Endothelial cell of umbilical vein (primary cell): ENCODE data around the gene HEYL. TPM values are rescaled to one million over a fixed set of nuclear protein-coding genes. Genes with fewer than 3 reads are reported as not detected.

Experiments used
- BruUV-seq: library from RNA; stranded (reverse); fragments of 400-500 nt; replicated peaks from 2 replicates; lab custom pipeline; 2021; lab: Mats Ljungman, UMichigan
- CTCF ChIA-PET: fragments of 300-600, 350-600 bp; sonication (Branson Sonifier 250); formaldehyde crosslinking; loops from one replicate; lab custom pipeline; 2021; ENCODE audit warnings: antibody characterized with exemption, inconsistent platforms; lab: Charles Lee
- POLR2A ChIA-PET: fragments of 300-600, 350-600 bp; sonication (Branson Sonifier 250); formaldehyde crosslinking; loops from one replicate; lab custom pipeline; 2021; ENCODE audit warnings: antibody characterized with exemption, inconsistent platforms; lab: Charles Lee
- DNase-seq: peaks from one replicate; pipeline ENCODE4 v3.0.0-alpha.2; 2011; ENCODE audit warnings: low read depth, low spot score
- FAIRE-seq: peaks from 2 replicates; lab custom pipeline; 2011; peaks lifted over from hg19 to GRCh38; lab: Jason Lieb, UNC
- H2AFZ ChIP-seq: 2 replicates; pipeline ENCODE4 v1.6.0; 2012; ENCODE audit warnings: low read depth, low read length, control low read depth, inconsistent platforms
- H3K27ac ChIP-seq: 2 replicates; pipeline ENCODE4 v1.5.1; 2011; ENCODE audit warnings: low read depth, mild to moderate bottlenecking, control low read depth, low read length, moderate library complexity; ENCODE audit not compliant: insufficient read depth
- H3K27me3 ChIP-seq, 2 experiments: 2 replicates each; pipeline versions ENCODE4 v1.6.0 to v1.6.1; 2011; ENCODE audit warnings: low read length in 2 of 2, mixed read lengths in 1 of 2; ENCODE audit not compliant: control insufficient read depth in 2 of 2, insufficient read depth in 2 of 2
- H3K36me3 ChIP-seq, 2 experiments: 2 replicates in 1 of 2; 3 replicates in 1 of 2; pipeline ENCODE4 v1.5.1; 2011; ENCODE audit warnings: low read length in 2 of 2, mild to moderate bottlenecking in 1 of 2, moderate library complexity in 1 of 2; ENCODE audit not compliant: control insufficient read depth in 2 of 2, insufficient read depth in 2 of 2; ENCODE audit errors: extremely low read depth in 1 of 2
- H3K4me1 ChIP-seq: 3 replicates; pipeline ENCODE4 v1.5.1; 2011; ENCODE audit warnings: mild to moderate bottlenecking, low read length; ENCODE audit not compliant: control insufficient read depth, insufficient read depth; ENCODE audit errors: extremely low read depth
- H3K4me2 ChIP-seq: 2 replicates; pipeline ENCODE4 v1.6.1; 2011; ENCODE audit warnings: low read length, control low read depth, mixed read lengths; ENCODE audit not compliant: insufficient read depth
- H3K4me3 ChIP-seq, 3 experiments: fragments of 200-600 bp in 1 of 3; sonication (generic), shearing (Covaris generic) in 1 of 3; replicated peaks in 1 of 3; 2 replicates each; pipeline ENCODE4 v1.5.1; 2011 to 2016; ENCODE audit warnings: control low read depth in 3 of 3, low read length in 3 of 3, mild to moderate bottlenecking in 2 of 3, inconsistent platforms in 1 of 3, low read depth in 1 of 3, moderate library complexity in 1 of 3; ENCODE audit not compliant: insufficient read depth in 1 of 3
- H3K79me2 ChIP-seq: 2 replicates; pipeline ENCODE4 v1.6.0; 2012; ENCODE audit warnings: low read length, inconsistent platforms; ENCODE audit not compliant: control insufficient read depth, insufficient read depth
- H3K9ac ChIP-seq: replicated peaks from 2 replicates; pipeline ENCODE3; 2011; ENCODE audit warnings: low read length, control low read depth; ENCODE audit not compliant: insufficient read depth; ENCODE audit errors: extremely low read depth
- H3K9me1 ChIP-seq: replicated peaks from 3 replicates; pipeline ENCODE4 v1.6.0; 2011; ENCODE audit warnings: mild to moderate bottlenecking, low read length; ENCODE audit not compliant: control insufficient read depth, insufficient read depth; ENCODE audit errors: extremely low read depth
- H3K9me3 ChIP-seq: replicated peaks from 2 replicates; pipeline ENCODE4 v1.5.1; 2012; ENCODE audit warnings: low read length, inconsistent platforms; ENCODE audit not compliant: control insufficient read depth, insufficient read depth
- H4K20me1 ChIP-seq: replicated peaks from 2 replicates; pipeline ENCODE3; 2011; ENCODE audit warnings: mild to moderate bottlenecking, low read length; ENCODE audit not compliant: control insufficient read depth, insufficient read depth; ENCODE audit errors: extremely low read depth
- EZH2 ChIP-seq: IDR thresholded peaks from 2 replicates; pipeline ENCODE4 v1.6.1; 2012; ENCODE audit warnings: borderline replicate concordance, low read depth, mild to moderate bottlenecking, moderate library complexity, low read length, inconsistent platforms; ENCODE audit not compliant: severe bottlenecking
- FOS ChIP-seq: IDR thresholded peaks from 2 replicates; pipeline ENCODE4 v1.6.1; 2011; ENCODE audit warnings: mild to moderate bottlenecking, low read length, moderate library complexity, borderline replicate concordance; ENCODE audit not compliant: insufficient read depth
- GATA2 ChIP-seq: IDR thresholded peaks from 2 replicates; pipeline ENCODE4 v1.7.0; 2011; ENCODE audit warnings: low read depth, mild to moderate bottlenecking, moderate library complexity, mixed read lengths, low read length; ENCODE audit not compliant: insufficient read length, insufficient read depth
- JUN ChIP-seq: IDR thresholded peaks from 2 replicates; pipeline ENCODE4 v1.6.1; 2011; ENCODE audit warnings: borderline replicate concordance, low read depth; ENCODE audit not compliant: insufficient read length, insufficient read depth
- MYC ChIP-seq: IDR thresholded peaks from one replicate; pipeline ENCODE4 v1.6.1; 2011; ENCODE audit warnings: mild to moderate bottlenecking, low read depth, low read length
- POLR2A ChIP-seq: IDR thresholded peaks from 2 replicates; pipeline ENCODE4 v1.6.1; 2012; ENCODE audit warnings: low read depth, mild to moderate bottlenecking, control low read depth, low read length
- POLR2AphosphoS5 ChIP-seq: IDR thresholded peaks from 2 replicates; pipeline ENCODE4 v1.6.1; 2012; ENCODE audit warnings: low read depth, mild to moderate bottlenecking, control low read depth, low read length, moderate library complexity; ENCODE audit not compliant: insufficient read depth
- dilution Hi-C: fragments of 300-500 bp; cut with MboI; formaldehyde crosslinking; loops from one replicate; pipeline ENCODE4 v1.15.0; 2019; ENCODE audit warnings: low sequenced_read_pairs; ENCODE audit not compliant: extremely low pct_ligation_motif_present
- intact Hi-C: fragments of 100-400 bp; cut with micrococcal nuclease; formaldehyde crosslinking; loops from one replicate; pipeline ENCODE4 v1.10.0; 2022
- polyA plus RNA-seq, 4 experiments: library from polyadenylated mRNA; depleted of rRNA in 3 of 4; stranded (reverse) in 3 of 4; unstranded in 1 of 4; fragments of >200 nt; gene quantifications; 2 replicates each; pipeline versions ENCODE4 v1.2.1 to v1.2.3, GENCODE V29; 2011 to 2012; ENCODE audit warnings: missing spikeins in 1 of 4
- total RNA-seq: library from RNA; stranded (reverse); gene quantifications from 2 replicates; pipeline ENCODE4 v1.2.3, GENCODE V29; 2021
- TF ChIP-seq, protein P1 (sequence below), 2 donors: IDR thresholded peaks; 1 replicate in 1 of 2; 2 replicates in 1 of 2; pipeline ENCODE4 v1.5.1; 2011; ENCODE audit warnings: low read length in 2 of 2, mild to moderate bottlenecking in 2 of 2, moderate library complexity in 2 of 2, control low read depth in 1 of 2, inconsistent platforms in 1 of 2, low read depth in 1 of 2; ENCODE audit not compliant: insufficient read depth in 1 of 2; ENCODE audit errors: extremely low read depth in 1 of 2
- TF ChIP-seq, protein P2 (sequence below): IDR thresholded peaks from 2 replicates; pipeline ENCODE4 v1.6.1; 2011; ENCODE audit not compliant: insufficient read depth, insufficient read length

HEYL gene
- total and polyA plus RNA-seq, 2 donors (not counting 3 experiments of a cell fraction or from before 2014, with no cell fraction given), result not detected

DNA sequence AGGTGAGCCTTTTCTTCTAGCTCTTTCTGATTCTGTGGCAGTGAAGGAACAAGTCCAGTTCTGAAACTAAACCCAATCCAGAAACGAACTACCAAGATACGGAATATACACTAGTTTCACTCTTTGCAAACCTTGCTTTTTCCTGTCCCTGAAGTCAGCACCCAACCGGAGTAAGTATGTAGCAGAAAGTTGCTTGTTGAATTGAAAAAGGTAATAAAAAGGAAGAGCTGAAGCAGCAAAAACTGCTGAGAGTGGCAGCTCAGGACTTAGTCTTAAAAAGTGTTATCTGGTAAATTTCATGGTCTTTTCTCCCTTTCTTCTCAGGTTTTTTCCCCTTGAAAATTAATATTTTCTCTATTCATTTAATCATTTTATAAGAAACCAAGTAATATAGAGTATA is 41.9 kb upstream of the HEYL start:
- dilution Hi-C loops, result no loop called here
- Histone ChIP-seq H3K4me2 (no peak overlapping the region), H3K9me3 (no peaks in the 10 kb centered on the region), H3K9me1 (no peaks in the 10 kb centered on the region), H3K27ac (no peak overlapping the region), H3K27me3 (peaks cover 40 to 50% of the 10 kb centered on the region in 2 experiments), H3K4me1 (no peaks in the 10 kb centered on the region), H3K9ac (no peak overlapping the region), H2AFZ (no peak overlapping the region), H4K20me1 (no peaks in the 10 kb centered on the region), H3K36me3 (no peaks in the 10 kb centered on the region), H3K4me3 (no peak overlapping the region), H3K79me2 (no peaks in the 10 kb centered on the region)
- FAIRE-seq (no peak), DNase-seq (no peak)
- TF ChIP-seq POLR2A (no peak), EZH2 (no peak), JUN (no peak), GATA2 (no peak), FOS (no peak), POLR2AphosphoS5 (no peak), MYC (no peak)
- TF ChIP-seq, protein P1, sequence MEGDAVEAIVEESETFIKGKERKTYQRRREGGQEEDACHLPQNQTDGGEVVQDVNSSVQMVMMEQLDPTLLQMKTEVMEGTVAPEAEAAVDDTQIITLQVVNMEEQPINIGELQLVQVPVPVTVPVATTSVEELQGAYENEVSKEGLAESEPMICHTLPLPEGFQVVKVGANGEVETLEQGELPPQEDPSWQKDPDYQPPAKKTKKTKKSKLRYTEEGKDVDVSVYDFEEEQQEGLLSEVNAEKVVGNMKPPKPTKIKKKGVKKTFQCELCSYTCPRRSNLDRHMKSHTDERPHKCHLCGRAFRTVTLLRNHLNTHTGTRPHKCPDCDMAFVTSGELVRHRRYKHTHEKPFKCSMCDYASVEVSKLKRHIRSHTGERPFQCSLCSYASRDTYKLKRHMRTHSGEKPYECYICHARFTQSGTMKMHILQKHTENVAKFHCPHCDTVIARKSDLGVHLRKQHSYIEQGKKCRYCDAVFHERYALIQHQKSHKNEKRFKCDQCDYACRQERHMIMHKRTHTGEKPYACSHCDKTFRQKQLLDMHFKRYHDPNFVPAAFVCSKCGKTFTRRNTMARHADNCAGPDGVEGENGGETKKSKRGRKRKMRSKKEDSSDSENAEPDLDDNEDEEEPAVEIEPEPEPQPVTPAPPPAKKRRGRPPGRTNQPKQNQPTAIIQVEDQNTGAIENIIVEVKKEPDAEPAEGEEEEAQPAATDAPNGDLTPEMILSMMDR (IDR thresholded peaks at IDR 0.05; ENCODE audit: extremely low read depth in 1 of 2, insufficient read depth in 1 of 2, low read depth in 1 of 2, low read length in 2 of 2), result no peak
- TF ChIP-seq, protein P2, sequence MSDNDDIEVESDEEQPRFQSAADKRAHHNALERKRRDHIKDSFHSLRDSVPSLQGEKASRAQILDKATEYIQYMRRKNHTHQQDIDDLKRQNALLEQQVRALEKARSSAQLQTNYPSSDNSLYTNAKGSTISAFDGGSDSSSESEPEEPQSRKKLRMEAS, result no peak
- ChIA-PET CTCF (interaction anchor here (0.8 to 3.1 kb wide), 8 partner anchors 10 to 75 kb away, joined by 3 to 29 read pairs (median 4); partner anchors contain the start of gene NT5C1A), POLR2A (no interaction called here)
- BruUV-seq, result no TSS peak
- intact Hi-C loops, result no loop called here
